Measurements from ENCODE around the gene PIWIL1. TPM values are rescaled to one million over a fixed set of nuclear protein-coding genes. Genes with fewer than 3 reads are reported as not detected.
A peak's percentile ranks its signal among the peaks of the same experiment; 100 is the strongest.

PIWIL1 gene
- total and polyA plus RNA-seq, 10 donors, result 0.03 to 3.5 (median 0.61) TPM; not detected in 1

DNA sequence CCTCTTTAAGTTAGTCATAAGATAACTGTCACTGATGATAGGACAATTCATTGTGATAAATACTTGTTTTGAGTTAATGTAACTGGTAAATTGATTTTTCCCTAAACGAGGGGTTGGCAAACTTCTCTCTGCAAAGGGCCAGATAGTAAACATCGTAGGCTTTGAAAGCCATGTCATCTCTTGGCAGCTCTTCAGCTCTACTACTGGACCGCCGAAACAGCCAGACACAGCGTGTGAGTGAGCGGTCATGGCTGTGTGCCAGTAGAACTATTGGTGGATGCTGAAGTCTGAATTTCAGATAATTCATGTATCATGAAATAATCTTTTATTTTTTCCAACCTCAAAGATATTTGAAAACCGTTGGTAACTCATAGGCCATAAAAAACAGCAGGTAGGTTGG, 9.9 kb downstream of the PIWIL1 start:
- Histone ChIP-seq H3K4me3 (no peak overlapping the region), H3K27ac (no peak overlapping the region), H3K36me3 (no peaks in the 10 kb centered on the region), H3K27me3 (replicated peaks in 1 of 7) (no peaks in the 10 kb centered on the region), H3K4me1 (no peaks in the 10 kb centered on the region), H3K9me3 (no peaks in the 10 kb centered on the region)
- intact Hi-C loops (cut with DNase I; ENCODE audit: low total_unique reads), result no loop called here
- no peak for TF ChIP-seq POLR2AphosphoS5 (IDR thresholded peaks at IDR 0.05)
- no peak for TF ChIP-seq POLR2A (IDR thresholded peaks at IDR 0.05)
- TF ChIP-seq, protein P1, sequence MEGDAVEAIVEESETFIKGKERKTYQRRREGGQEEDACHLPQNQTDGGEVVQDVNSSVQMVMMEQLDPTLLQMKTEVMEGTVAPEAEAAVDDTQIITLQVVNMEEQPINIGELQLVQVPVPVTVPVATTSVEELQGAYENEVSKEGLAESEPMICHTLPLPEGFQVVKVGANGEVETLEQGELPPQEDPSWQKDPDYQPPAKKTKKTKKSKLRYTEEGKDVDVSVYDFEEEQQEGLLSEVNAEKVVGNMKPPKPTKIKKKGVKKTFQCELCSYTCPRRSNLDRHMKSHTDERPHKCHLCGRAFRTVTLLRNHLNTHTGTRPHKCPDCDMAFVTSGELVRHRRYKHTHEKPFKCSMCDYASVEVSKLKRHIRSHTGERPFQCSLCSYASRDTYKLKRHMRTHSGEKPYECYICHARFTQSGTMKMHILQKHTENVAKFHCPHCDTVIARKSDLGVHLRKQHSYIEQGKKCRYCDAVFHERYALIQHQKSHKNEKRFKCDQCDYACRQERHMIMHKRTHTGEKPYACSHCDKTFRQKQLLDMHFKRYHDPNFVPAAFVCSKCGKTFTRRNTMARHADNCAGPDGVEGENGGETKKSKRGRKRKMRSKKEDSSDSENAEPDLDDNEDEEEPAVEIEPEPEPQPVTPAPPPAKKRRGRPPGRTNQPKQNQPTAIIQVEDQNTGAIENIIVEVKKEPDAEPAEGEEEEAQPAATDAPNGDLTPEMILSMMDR (IDR thresholded peaks at IDR 0.05 in 8 of 11, conservative IDR thresholded peaks at IDR 0.05 in 3 of 11), result no peak
- DNase-seq, result no peak
- 73 to 80% (median 76%) methylated on average over 7 of the region's 7 CpGs for WGBS, 5 donors

DNA sequence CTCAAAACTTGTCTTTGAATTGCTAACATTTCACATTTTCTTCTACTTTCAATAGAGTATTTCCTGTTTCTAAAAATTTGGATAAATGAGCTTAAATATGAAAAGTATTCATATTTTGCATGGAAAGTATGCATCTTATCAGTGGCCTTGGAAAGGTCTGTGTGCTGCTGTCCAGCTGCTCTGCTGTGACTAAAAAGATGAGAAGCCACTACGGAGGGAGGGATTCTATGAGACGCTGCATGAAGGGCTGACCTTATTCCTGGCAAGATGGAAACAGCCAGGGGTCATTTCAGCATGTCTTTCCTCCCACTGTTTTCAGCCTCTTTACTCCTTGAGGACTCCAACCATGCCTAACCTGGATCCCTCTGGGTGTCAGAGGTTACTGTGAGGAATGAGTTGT, 13.0 kb downstream of the PIWIL1 start:
- TF ChIP-seq POLR2A (IDR thresholded peaks at IDR 0.05) (no peak), POLR2AphosphoS5 (IDR thresholded peaks at IDR 0.05) (no peak)
- TF ChIP-seq, protein P1 (IDR thresholded peaks at IDR 0.05 in 8 of 11, conservative IDR thresholded peaks at IDR 0.05 in 3 of 11), result no peak

DNA sequence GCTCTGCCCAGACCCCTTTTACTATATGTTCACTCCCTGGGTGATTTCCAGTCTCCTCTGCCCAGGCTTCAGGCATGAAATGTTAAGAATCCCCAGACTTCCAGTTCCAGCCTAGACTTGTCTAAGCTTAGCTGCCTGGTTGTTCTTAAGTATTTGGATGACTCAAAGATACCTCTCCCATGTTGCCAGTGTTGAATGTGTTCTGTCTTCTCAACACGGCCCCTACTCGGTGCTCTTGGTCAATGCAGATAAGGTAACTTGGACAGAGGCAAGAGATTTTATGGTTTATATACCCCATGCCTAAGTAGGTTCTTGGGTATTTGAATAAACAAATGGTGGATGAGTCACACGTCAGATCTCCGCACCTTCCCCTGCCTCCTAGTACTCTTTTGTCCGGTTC, 13.6 kb downstream of the PIWIL1 start:
- Histone ChIP-seq H3K4me1 (no peaks in the 10 kb centered on the region), H3K36me3 (no peaks in the 10 kb centered on the region), H3K9me3 (no peaks in the 10 kb centered on the region), H3K27ac (peak overlapping the region in 2 of 8 donors; percentile 11 to 41), H3K4me3 (no peak overlapping the region), H3K27me3 (replicated peaks in 1 of 7) (no peaks in the 10 kb centered on the region)
- intact Hi-C loops (cut with DNase I; ENCODE audit: low total_unique reads), result no loop called here
- TF ChIP-seq, protein P1 (IDR thresholded peaks at IDR 0.05 in 8 of 11, conservative IDR thresholded peaks at IDR 0.05 in 3 of 11), result no peak
- TF ChIP-seq POLR2A (IDR thresholded peaks at IDR 0.05) (no peak), POLR2AphosphoS5 (IDR thresholded peaks at IDR 0.05) (no peak)
- WGBS, 5 donors, result 85 to 92% (median 86%) methylated on average over 5 of the region's 5 CpGs
- no peak for DNase-seq

More for the DNA sequence above, 13.0 kb downstream of the PIWIL1 start:
- H3K4me1 ChIP-seq, result no peaks in the 10 kb centered on the region
- intact Hi-C loops (cut with DNase I; ENCODE audit: low total_unique reads), result no loop called here
- 55 to 70% (median 57%) methylated on average over 2 of the region's 2 CpGs for WGBS, 5 donors
- no peaks in the 10 kb centered on the region for H3K36me3 ChIP-seq
- no peak for DNase-seq
- peak overlapping the region in 2 of 8 donors; percentile 11 to 41 for H3K27ac ChIP-seq
- no peaks in the 10 kb centered on the region for H3K27me3 ChIP-seq (replicated peaks in 1 of 7)
- no peaks in the 10 kb centered on the region for H3K9me3 ChIP-seq
- no peak overlapping the region for H3K4me3 ChIP-seq

DNA sequence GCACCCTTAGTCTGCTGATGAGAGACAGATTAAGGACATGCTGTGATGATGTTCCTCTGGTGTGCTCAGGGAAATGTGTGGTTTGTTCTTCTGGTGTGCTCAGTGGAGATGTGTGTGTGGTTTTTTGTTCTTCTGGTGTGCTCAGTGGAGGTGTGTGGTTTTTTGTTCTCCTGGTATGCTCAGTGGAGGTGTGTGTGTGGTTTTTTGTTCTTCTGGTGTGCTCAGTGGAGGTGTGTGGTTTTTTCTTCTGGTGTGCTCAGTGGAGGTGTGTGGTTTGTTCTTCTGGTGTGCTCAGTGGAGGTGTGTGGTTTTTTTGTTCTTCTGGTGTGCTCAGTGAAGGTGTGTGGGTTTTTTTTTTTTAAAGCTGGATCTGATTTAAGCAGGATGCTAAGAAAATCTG, 15.4 kb downstream of the PIWIL1 start:
- intact Hi-C loops (cut with DNase I; ENCODE audit: low total_unique reads), result no loop called here
- Histone ChIP-seq H3K27ac (no peak overlapping the region), H3K4me3 (no peak overlapping the region), H3K27me3 (replicated peaks in 1 of 7) (peaks cover 0 to 5% (median 0%) of the 10 kb centered on the region in 7 donors), H3K4me1 (no peaks in the 10 kb centered on the region), H3K9me3 (no peaks in the 10 kb centered on the region), H3K36me3 (no peaks in the 10 kb centered on the region)
- DNase-seq, result no peak
- TF ChIP-seq, protein P1 (IDR thresholded peaks at IDR 0.05 in 8 of 11, conservative IDR thresholded peaks at IDR 0.05 in 3 of 11), result no peak
- TF ChIP-seq POLR2A (IDR thresholded peaks at IDR 0.05) (no peak), POLR2AphosphoS5 (IDR thresholded peaks at IDR 0.05) (no peak)

Measured in spleen (tissue), 11 donors.